Naive thymus-derived CD8-positive, alpha-beta T cell (primary cell): ENCODE measurements around the gene COL23A1. TPM values are rescaled to one million over a fixed set of nuclear protein-coding genes. Genes with fewer than 3 reads are reported as not detected.

ENCODE experiments used
- ATAC-seq, 2 donors: fragments of 150-1000 bp; cut with Tn5 transposase in 1 of 2; sonication (Bioruptor Pico), chemical (Tn5 transposase) in 1 of 2; 1 replicate in 1 of 2; 2 replicates in 1 of 2; pipeline ENCODE4 v1.10.0; 2021; ENCODE audit warnings: mild to moderate bottlenecking in 2 of 2, moderate library complexity in 2 of 2
- POLR2A ChIA-PET: fragments of 350-600 bp; sonication (Branson Sonifier 250); formaldehyde crosslinking; loops from one replicate; lab custom pipeline; 2021; ENCODE audit warnings: antibody characterized with exemption; lab: Charles Lee
- DNase-seq, 10 donors: peaks; one replicate each; pipeline versions ENCODE4 v3.0.0 to v3.0.0-alpha.2; 2020 to 2022
- H3K27ac Mint-ChIP-seq, 10 donors: one replicate each; pipeline ENCODE4 v1.8.0; 2020 to 2022; ENCODE audit warnings: mild to moderate bottlenecking in 10 of 10, mixed read lengths in 10 of 10, moderate library complexity in 4 of 10, inconsistent platforms in 1 of 10
- H3K27me3 Mint-ChIP-seq, 5 donors: one replicate each; pipeline ENCODE4 v1.8.0; 2021 to 2022; ENCODE audit warnings: mixed read lengths in 5 of 5
- H3K36me3 Mint-ChIP-seq, 3 donors: one replicate each; pipeline ENCODE4 v1.8.0; 2020 to 2022; ENCODE audit warnings: mixed read lengths in 3 of 3, mild to moderate bottlenecking in 2 of 3, inconsistent platforms in 1 of 3
- H3K4me1 Mint-ChIP-seq, 4 donors: one replicate each; pipeline ENCODE4 v1.8.0; 2021 to 2022; ENCODE audit warnings: mixed read lengths in 4 of 4
- H3K4me3 Mint-ChIP-seq, 10 donors: one replicate each; pipeline ENCODE4 v1.8.0; 2020 to 2022; ENCODE audit warnings: mild to moderate bottlenecking in 10 of 10, mixed read lengths in 10 of 10, moderate library complexity in 6 of 10, inconsistent platforms in 1 of 10
- H3K9me3 Mint-ChIP-seq, 9 donors: one replicate each; pipeline ENCODE4 v1.8.0; 2020 to 2022; ENCODE audit warnings: mixed read lengths in 9 of 9, mild to moderate bottlenecking in 3 of 9, inconsistent platforms in 1 of 9, moderate library complexity in 1 of 9
- polyA plus RNA-seq, 3 donors: library from polyadenylated mRNA; unstranded; fragments of 300-500 nt; fragmentation: Illumina TruSeq; gene quantifications; one replicate each; pipeline ENCODE4 v1.2.3, GENCODE V29; 2021
- total RNA-seq, 8 experiments: library from RNA in 2 of 8; stranded (reverse) in 2 of 8; gene quantifications; one replicate each; pipeline ENCODE4 v1.2.3 and lab custom pipeline; 2021 to 2026

The COL23A1 gene
- total and polyA plus RNA-seq, 5 experiments from 2014 or later = 0.10 to 0.51 (median 0.16) TPM; not detected in 2

- POLR2A ChIA-PET = no interaction called here
- Mint-ChIP-seq H3K27ac (no peak overlapping the region), H3K4me3 (no peak overlapping the region), H3K4me1 (peaks cover 0 to 9% (median 0%) of the 10 kb centered on the region in 4 donors), H3K9me3 (no peaks in the 10 kb centered on the region), H3K27me3 (peaks cover 3 to 32% (median 22%) of the 10 kb centered on the region in 5 donors), H3K36me3 (peaks cover 0 to 1% (median 0%) of the 10 kb centered on the region in 3 donors)
- no peak for ATAC-seq
- DNase-seq = no peak
Measured at GRCh38 chr5:178290376-178290775, 299.8 kb downstream of the COL23A1 start.

- H3K9me3 Mint-ChIP-seq = peaks cover 0 to under 1% (median 0%) of the 10 kb centered on the region in 9 donors
- DNase-seq (no peak), ATAC-seq (no peak)
- no peak overlapping the region for H3K27ac Mint-ChIP-seq
- H3K36me3 Mint-ChIP-seq = no peaks in the 10 kb centered on the region
- peaks cover 0 to 9% (median 0%) of the 10 kb centered on the region in 4 donors for H3K4me1 Mint-ChIP-seq
- POLR2A ChIA-PET = no interaction called here
- H3K27me3 Mint-ChIP-seq = peaks cover 3 to 32% (median 22%) of the 10 kb centered on the region in 5 donors
- no peak overlapping the region for H3K4me3 Mint-ChIP-seq
Measured at GRCh38 chr5:178289438-178289837, 300.8 kb downstream of the COL23A1 start.

GRCh38 chr5:178288401-178289368 is 301.5 kb downstream of the COL23A1 start:
- peaks cover 0 to 8% (median 1%) of the 10 kb centered on the region in 9 donors for H3K9me3 Mint-ChIP-seq
- no peak overlapping the region for H3K4me3 Mint-ChIP-seq
- peaks cover 3 to 31% (median 22%) of the 10 kb centered on the region in 5 donors for H3K27me3 Mint-ChIP-seq
- H3K4me1 Mint-ChIP-seq = peaks cover 0 to 9% (median 0%) of the 10 kb centered on the region in 4 donors
- DNase-seq (peak in 1 of 10 donors; percentile 59), ATAC-seq (no peak)
- POLR2A ChIA-PET = no interaction called here
- peaks cover 0 to 5% (median 0%) of the 10 kb centered on the region in 3 donors for H3K36me3 Mint-ChIP-seq
- H3K27ac Mint-ChIP-seq = peak overlapping the region in 2 of 10 donors; percentile 47 to 69

GRCh38 chr5:178287791-178288105 is 302.4 kb downstream of the COL23A1 start:
- no peak overlapping the region for H3K4me3 Mint-ChIP-seq
- H3K27me3 Mint-ChIP-seq = peaks cover 3 to 24% (median 21%) of the 10 kb centered on the region in 5 donors
- ATAC-seq (no peak), DNase-seq (no peak)
- POLR2A ChIA-PET = no interaction called here
- H3K27ac Mint-ChIP-seq = peak overlapping the region in 2 of 10 donors; percentile 47 to 75
- H3K36me3 Mint-ChIP-seq = peaks cover 0 to 11% (median 0%) of the 10 kb centered on the region in 3 donors
- peaks cover 0 to 7% (median 0%) of the 10 kb centered on the region in 4 donors for H3K4me1 Mint-ChIP-seq
- H3K9me3 Mint-ChIP-seq = peaks cover 0 to 14% (median 6%) of the 10 kb centered on the region in 9 donors

GRCh38 chr5:178287091-178287790 is 303.0 kb downstream of the COL23A1 start:
- POLR2A ChIA-PET = no interaction called here
- Mint-ChIP-seq H3K27ac (peak overlapping the region in 1 of 10 donors; percentile 75), H3K36me3 (peaks cover 0 to 11% (median 0%) of the 10 kb centered on the region in 3 donors), H3K27me3 (peaks cover 3 to 21% (median 18%) of the 10 kb centered on the region in 5 donors), H3K4me1 (peaks cover 0 to 3% (median 0%) of the 10 kb centered on the region in 4 donors), H3K4me3 (no peak overlapping the region), H3K9me3 (peaks cover 0 to 14% (median 6%) of the 10 kb centered on the region in 9 donors)
- no peak for DNase-seq
- no peak for ATAC-seq

- no peak overlapping the region for H3K27ac Mint-ChIP-seq
- peaks cover 0 to 11% (median 0%) of the 10 kb centered on the region in 3 donors for H3K36me3 Mint-ChIP-seq
- ATAC-seq (no peak), DNase-seq (peak in 1 of 10 donors; percentile 30)
- POLR2A ChIA-PET = no interaction called here
- no peak overlapping the region for H3K4me3 Mint-ChIP-seq
- H3K9me3 Mint-ChIP-seq = peaks cover 0 to 14% (median 6%) of the 10 kb centered on the region in 9 donors
- no peaks in the 10 kb centered on the region for H3K4me1 Mint-ChIP-seq
- peaks cover 0 to 14% (median 12%) of the 10 kb centered on the region in 5 donors for H3K27me3 Mint-ChIP-seq
Measured at GRCh38 chr5:178286226-178287090, 303.7 kb downstream of the COL23A1 start.

GRCh38 chr5:178285399-178286225 is 304.6 kb downstream of the COL23A1 start:
- peak in 1 of 10 donors; percentile 42 for DNase-seq
- POLR2A ChIA-PET = interaction anchor here (0.5 kb wide), 1 partner anchor 82 kb away, joined by 3 read pairs; no protein-coding TSS in a partner anchor

GRCh38 chr5:178284996-178285395 is 305.2 kb downstream of the COL23A1 start:
- Mint-ChIP-seq H3K27ac (no peak overlapping the region), H3K9me3 (peaks cover 0 to 14% (median 6%) of the 10 kb centered on the region in 9 donors), H3K27me3 (peaks cover 0 to 7% (median under 1%) of the 10 kb centered on the region in 5 donors), H3K36me3 (peaks cover 0 to 11% (median 0%) of the 10 kb centered on the region in 3 donors), H3K4me3 (no peak overlapping the region), H3K4me1 (peaks cover 0 to 3% (median under 1%) of the 10 kb centered on the region in 4 donors)
- ATAC-seq (no peak), DNase-seq (no peak)
- POLR2A ChIA-PET = no interaction called here

More at GRCh38 chr5:178285399-178286225, 304.6 kb downstream of the COL23A1 start:
- Mint-ChIP-seq H3K27me3 (peaks cover 0 to 9% (median 3%) of the 10 kb centered on the region in 5 donors), H3K4me3 (no peak overlapping the region), H3K36me3 (peaks cover 0 to 11% (median 0%) of the 10 kb centered on the region in 3 donors), H3K9me3 (peaks cover 0 to 14% (median 6%) of the 10 kb centered on the region in 9 donors), H3K4me1 (no peaks in the 10 kb centered on the region), H3K27ac (no peak overlapping the region)
- no peak for ATAC-seq

GRCh38 chr5:178284093-178284675 is 306.0 kb downstream of the COL23A1 start:
- DNase-seq = no peak
- POLR2A ChIA-PET = no interaction called here
- H3K4me1 Mint-ChIP-seq = peaks cover 3 to 7% (median 4%) of the 10 kb centered on the region in 4 donors
- no peak overlapping the region for H3K4me3 Mint-ChIP-seq
- peaks cover 0 to 11% (median 0%) of the 10 kb centered on the region in 3 donors for H3K36me3 Mint-ChIP-seq
- ATAC-seq = no peak
- H3K27me3 Mint-ChIP-seq = peaks cover 0 to 7% (median 3%) of the 10 kb centered on the region in 5 donors
- H3K9me3 Mint-ChIP-seq = peaks cover 0 to 14% (median 6%) of the 10 kb centered on the region in 9 donors
- H3K27ac Mint-ChIP-seq = no peak overlapping the region

GRCh38 chr5:178283520-178283919 is 306.7 kb downstream of the COL23A1 start:
- ATAC-seq (no peak), DNase-seq (no peak)
- Mint-ChIP-seq H3K27me3 (peaks cover 0 to 7% (median 3%) of the 10 kb centered on the region in 5 donors), H3K4me1 (peaks cover 3 to 7% (median 4%) of the 10 kb centered on the region in 4 donors), H3K9me3 (peaks cover 0 to 14% (median 6%) of the 10 kb centered on the region in 9 donors), H3K27ac (no peak overlapping the region), H3K36me3 (peaks cover 0 to 11% (median 0%) of the 10 kb centered on the region in 3 donors), H3K4me3 (no peak overlapping the region)
- POLR2A ChIA-PET = no interaction called here

GRCh38 chr5:178282391-178282790 is 307.8 kb downstream of the COL23A1 start:
- POLR2A ChIA-PET = no interaction called here
- Mint-ChIP-seq H3K27me3 (peaks cover 0 to 5% (median 1%) of the 10 kb centered on the region in 5 donors), H3K9me3 (peaks cover 0 to 14% (median 6%) of the 10 kb centered on the region in 9 donors), H3K27ac (no peak overlapping the region), H3K4me1 (peaks cover 3 to 7% (median 4%) of the 10 kb centered on the region in 4 donors), H3K36me3 (peaks cover 0 to 11% (median 0%) of the 10 kb centered on the region in 3 donors), H3K4me3 (no peak overlapping the region)
- no peak for DNase-seq
- ATAC-seq = no peak
